Activated CD8-positive, alpha-beta T cell treated with anti-CD3 and anti-CD28 coated beads for 36 hours (primary cell): ENCODE results near the gene GSAP. TPM values are rescaled to one million over a fixed set of nuclear protein-coding genes. Genes with fewer than 3 reads are reported as not detected.

Source experiments
- ATAC-seq: fragments of 200-7000 bp; cut with Tn5 transposase; one replicate; pipeline ENCODE4 v1.10.0; 2021; ENCODE audit warnings: mild to moderate bottlenecking, moderate library complexity
- CTCF ChIA-PET: fragments of 350-600 bp; sonication (Branson Sonifier 250); formaldehyde crosslinking; loops from one replicate; lab custom pipeline; 2021; ENCODE audit warnings: antibody characterized with exemption; lab: Charles Lee
- POLR2A ChIA-PET: fragments of 350-600 bp; sonication (Branson Sonifier 250); formaldehyde crosslinking; loops from one replicate; lab custom pipeline; 2021; ENCODE audit warnings: antibody characterized with exemption; lab: Charles Lee
- DNase-seq: peaks from one replicate; pipeline ENCODE4 v3.0.0-alpha.2; 2020
- H3K27ac Mint-ChIP-seq: one replicate; pipeline ENCODE4 v1.8.0; 2021; ENCODE audit warnings: mild to moderate bottlenecking, mixed read lengths
- H3K27me3 Mint-ChIP-seq: one replicate; pipeline ENCODE4 v1.8.0; 2021; ENCODE audit warnings: mixed read lengths
- H3K36me3 Mint-ChIP-seq: one replicate; pipeline ENCODE4 v1.8.0; 2021; ENCODE audit warnings: low read depth, mixed read lengths
- H3K4me1 Mint-ChIP-seq: one replicate; pipeline ENCODE4 v1.8.0; 2021; ENCODE audit warnings: low read depth, mixed read lengths
- H3K4me3 Mint-ChIP-seq: one replicate; pipeline ENCODE4 v1.8.0; 2021; ENCODE audit warnings: mild to moderate bottlenecking, moderate library complexity, mixed read lengths
- H3K9me3 Mint-ChIP-seq: one replicate; pipeline ENCODE4 v1.8.0; 2021; ENCODE audit warnings: mixed read lengths
- intact Hi-C: fragments of 100-400 bp; cut with micrococcal nuclease; formaldehyde crosslinking; loops from one replicate; pipeline ENCODE4 v1.10.0; 2022
- total RNA-seq, 2 experiments: library from RNA; stranded (reverse); gene quantifications; one replicate each; pipeline ENCODE4 v1.2.3, GENCODE V29; 2021
- TF ChIP-seq, protein P1 (sequence below): fragments of 200-600 bp; IDR thresholded peaks from one replicate; pipeline ENCODE4 v1.8.0; 2022; ENCODE audit warnings: antibody characterized with exemption, mild to moderate bottlenecking

The GSAP gene
- total RNA-seq, 2 experiments from 2014 or later, result 1.9 to 3.0 TPM

DNA sequence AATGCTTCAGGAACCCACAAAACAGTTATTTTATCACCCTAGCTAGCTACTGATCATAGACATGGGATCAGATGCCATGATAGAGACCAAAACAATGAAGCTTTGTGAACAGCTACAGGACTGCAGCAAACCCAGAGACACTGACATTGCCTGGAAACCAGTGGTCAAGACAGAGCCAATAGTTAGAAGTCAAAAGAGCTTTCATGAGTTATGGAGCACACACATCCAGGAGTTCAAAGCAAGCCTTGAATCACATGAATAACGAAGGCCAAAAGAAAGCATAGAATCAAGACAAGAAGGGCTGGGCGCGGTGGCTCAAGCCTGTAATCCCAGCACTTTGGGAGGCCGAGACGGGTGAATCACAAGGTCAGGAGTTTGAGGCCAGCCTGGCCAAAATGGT, 34.5 kb upstream of the GSAP start:
- no peaks in the 10 kb centered on the region for H3K36me3 Mint-ChIP-seq
- H3K4me3 Mint-ChIP-seq, result no peak overlapping the region
- intact Hi-C loops, result no loop called here
- POLR2A ChIA-PET, result interaction anchor here (1.4 kb wide), 1 partner anchor 22 kb away, joined by 3 read pairs; no protein-coding TSS in a partner anchor
- CTCF ChIA-PET, result interaction anchor here (1.4 kb wide), 1 partner anchor 10 kb away, joined by 5 read pairs; no protein-coding TSS in a partner anchor
- no peak overlapping the region for H3K27ac Mint-ChIP-seq
- ATAC-seq, result no peak
- TF ChIP-seq, protein P1, sequence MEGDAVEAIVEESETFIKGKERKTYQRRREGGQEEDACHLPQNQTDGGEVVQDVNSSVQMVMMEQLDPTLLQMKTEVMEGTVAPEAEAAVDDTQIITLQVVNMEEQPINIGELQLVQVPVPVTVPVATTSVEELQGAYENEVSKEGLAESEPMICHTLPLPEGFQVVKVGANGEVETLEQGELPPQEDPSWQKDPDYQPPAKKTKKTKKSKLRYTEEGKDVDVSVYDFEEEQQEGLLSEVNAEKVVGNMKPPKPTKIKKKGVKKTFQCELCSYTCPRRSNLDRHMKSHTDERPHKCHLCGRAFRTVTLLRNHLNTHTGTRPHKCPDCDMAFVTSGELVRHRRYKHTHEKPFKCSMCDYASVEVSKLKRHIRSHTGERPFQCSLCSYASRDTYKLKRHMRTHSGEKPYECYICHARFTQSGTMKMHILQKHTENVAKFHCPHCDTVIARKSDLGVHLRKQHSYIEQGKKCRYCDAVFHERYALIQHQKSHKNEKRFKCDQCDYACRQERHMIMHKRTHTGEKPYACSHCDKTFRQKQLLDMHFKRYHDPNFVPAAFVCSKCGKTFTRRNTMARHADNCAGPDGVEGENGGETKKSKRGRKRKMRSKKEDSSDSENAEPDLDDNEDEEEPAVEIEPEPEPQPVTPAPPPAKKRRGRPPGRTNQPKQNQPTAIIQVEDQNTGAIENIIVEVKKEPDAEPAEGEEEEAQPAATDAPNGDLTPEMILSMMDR, result no peak
- H3K27me3 Mint-ChIP-seq, result no peaks in the 10 kb centered on the region
- H3K4me1 Mint-ChIP-seq, result peaks cover 5% of the 10 kb centered on the region
- no peaks in the 10 kb centered on the region for H3K9me3 Mint-ChIP-seq
- no peak for DNase-seq

GRCh38 chr7:77450054-77450453, 33.9 kb upstream of the GSAP start:
- Mint-ChIP-seq H3K27me3 (no peaks in the 10 kb centered on the region), H3K27ac (no peak overlapping the region), H3K4me3 (no peak overlapping the region)

GRCh38 chr7:77447616-77448015, 31.5 kb upstream of the GSAP start:
- intact Hi-C loops, result no loop called here
- TF ChIP-seq, protein P1, result no peak
- ATAC-seq (no peak), DNase-seq (no peak)
- ChIA-PET POLR2A (no interaction called here), CTCF (no interaction called here)
- Mint-ChIP-seq H3K4me1 (peaks cover 5% of the 10 kb centered on the region), H3K27ac (no peak overlapping the region), H3K9me3 (no peaks in the 10 kb centered on the region), H3K4me3 (no peak overlapping the region), H3K36me3 (no peaks in the 10 kb centered on the region), H3K27me3 (no peaks in the 10 kb centered on the region)

More at GRCh38 chr7:77450054-77450453, 33.9 kb upstream of the GSAP start:
- Mint-ChIP-seq H3K4me1 (peaks cover 5% of the 10 kb centered on the region), H3K36me3 (no peaks in the 10 kb centered on the region), H3K9me3 (no peaks in the 10 kb centered on the region)
- ChIA-PET CTCF (no interaction called here), POLR2A (no interaction called here)
- intact Hi-C loops, result no loop called here
- DNase-seq (no peak), ATAC-seq (no peak)
- TF ChIP-seq, protein P1, result no peak

GRCh38 chr7:77444123-77444522, 28.0 kb upstream of the GSAP start:
- no peak overlapping the region for H3K4me3 Mint-ChIP-seq
- no peaks in the 10 kb centered on the region for H3K36me3 Mint-ChIP-seq
- intact Hi-C loops, result no loop called here
- no peak for DNase-seq
- H3K9me3 Mint-ChIP-seq, result no peaks in the 10 kb centered on the region
- ATAC-seq, result no peak
- ChIA-PET CTCF (interaction anchor here (1.2 kb wide), 1 partner anchor 73 kb away, joined by 3 read pairs; no protein-coding TSS in a partner anchor), POLR2A (no interaction called here)
- peaks cover 5% of the 10 kb centered on the region for H3K4me1 Mint-ChIP-seq
- no peak overlapping the region for H3K27ac Mint-ChIP-seq
- peaks cover 2% of the 10 kb centered on the region for H3K27me3 Mint-ChIP-seq
- TF ChIP-seq, protein P1, result no peak

DNA sequence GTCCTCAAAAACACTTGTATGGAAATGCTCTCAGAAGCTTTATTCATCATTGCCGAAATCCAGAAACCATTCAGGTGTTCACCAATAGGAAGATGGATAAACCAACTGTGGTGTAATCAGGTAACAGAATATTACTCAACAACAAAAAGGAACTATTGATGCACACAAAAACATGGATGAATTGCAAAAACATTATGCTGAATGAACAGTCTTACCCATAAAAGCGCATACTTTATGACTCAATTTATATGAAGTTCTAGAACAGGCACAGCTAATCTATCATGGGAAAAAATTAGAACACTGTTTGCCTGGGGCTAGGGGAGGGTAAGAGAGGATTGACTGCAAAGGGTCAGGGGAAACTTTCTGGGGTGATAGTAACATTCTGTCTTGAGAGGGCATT, 26.9 kb upstream of the GSAP start:
- ChIA-PET CTCF (no interaction called here), POLR2A (no interaction called here)
- Mint-ChIP-seq H3K4me1 (peaks cover 5% of the 10 kb centered on the region), H3K27me3 (peaks cover 2% of the 10 kb centered on the region), H3K4me3 (no peak overlapping the region), H3K36me3 (no peaks in the 10 kb centered on the region), H3K9me3 (no peaks in the 10 kb centered on the region), H3K27ac (no peak overlapping the region)
- intact Hi-C loops, result no loop called here
- TF ChIP-seq, protein P1, result no peak
- ATAC-seq, result no peak
- no peak for DNase-seq
